Lung (tissue), 16 donors: ENCODE results near the gene ZNF593OS. TPM values are rescaled to one million over a fixed set of nuclear protein-coding genes. Genes with fewer than 3 reads are reported as not detected.

Experiments
- ATAC-seq: fragments of 200-7000 bp; cut with Tn5 transposase; one replicate; pipeline ENCODE4 v1.9.1; 2020; ENCODE audit warnings: moderate number of reproducible peaks; ENCODE audit not compliant: insufficient read depth, low FRiP score
- DNase-seq, 3 donors: peaks; one replicate each; pipeline ENCODE4 v3.0.0-alpha.2; 2013 to 2017
- H3K27ac ChIP-seq, 2 donors: one replicate each; pipeline ENCODE4 v1.5.1; 2013; ENCODE audit warnings: mild to moderate bottlenecking in 2 of 2, moderate library complexity in 2 of 2, control low read depth in 1 of 2, inconsistent platforms in 1 of 2, low read depth in 1 of 2, low read length in 1 of 2
- H3K27me3 ChIP-seq, 3 donors: one replicate each; pipeline ENCODE4 v1.5.1; 2013; ENCODE audit warnings: low read length in 2 of 3; ENCODE audit not compliant: control insufficient read depth in 3 of 3, insufficient read depth in 3 of 3
- H3K36me3 ChIP-seq, 4 donors: one replicate each; pipeline ENCODE4 v1.5.1; 2013; ENCODE audit warnings: low read length in 4 of 4, mild to moderate bottlenecking in 1 of 4, moderate library complexity in 1 of 4; ENCODE audit not compliant: control insufficient read depth in 4 of 4, insufficient read depth in 4 of 4
- H3K4me1 ChIP-seq, 5 donors: one replicate each; pipeline ENCODE4 v1.5.1; 2013; ENCODE audit warnings: low read length in 5 of 5, mild to moderate bottlenecking in 2 of 5, moderate library complexity in 1 of 5; ENCODE audit not compliant: control insufficient read depth in 5 of 5, insufficient read depth in 5 of 5
- H3K4me3 ChIP-seq: one replicate; pipeline ENCODE4 v1.5.1; 2013; ENCODE audit warnings: mild to moderate bottlenecking, control low read depth, moderate library complexity
- H3K9ac ChIP-seq, 2 donors: one replicate each; pipeline ENCODE4 v1.5.1; 2013; ENCODE audit warnings: low read length in 2 of 2, control low read depth in 1 of 2; ENCODE audit not compliant: insufficient read depth in 1 of 2
- H3K9me3 ChIP-seq, 4 donors: one replicate each; pipeline ENCODE4 v1.5.1; 2013; ENCODE audit warnings: low read length in 3 of 4, mild to moderate bottlenecking in 1 of 4, moderate library complexity in 1 of 4; ENCODE audit not compliant: control insufficient read depth in 4 of 4, insufficient read depth in 3 of 4
- WGBS, 2 donors: extraction: QIAGEN DNeasy Blood & Tissue Kit; methylation state at CpG; one replicate each; pipeline ENCODE4 v1.1.7; 2013; 5-methylcytosine and 5-hydroxymethylcytosine counted together
- long read RNA-seq, 5 donors: transcript quantifications; one replicate each; lab custom pipeline, GENCODE V29; 2026
- polyA plus RNA-seq, 2 donors: library from polyadenylated mRNA; stranded (reverse); fragments of 200-250 nt; gene quantifications; one replicate each; pipeline ENCODE4 v1.2.1, GENCODE V29; 2013
- total RNA-seq, 2 donors: library from RNA; depleted of rRNA in 1 of 2; stranded (reverse); fragments of >200 nt in 1 of 2; gene quantifications; one replicate each; pipeline ENCODE4 v1.2.1, GENCODE V29; 2014 to 2021
- TF ChIP-seq, protein P1 (sequence below): IDR thresholded peaks from 2 replicates; pipeline ENCODE4 v1.5.1; 2012; ENCODE audit warnings: mild to moderate bottlenecking; ENCODE audit errors: control extremely low read depth, extremely low read depth
- donor health status: control.
- donor health status: control.
- donor health status: Bipolar disorder and iron deficiency.
- donor health status: healthy.
- donor health status: DM: yes; HTN: yes; CAD: no.

ZNF593OS gene
- total RNA-seq (not detected), polyA plus RNA-seq (under 1 TPM; 0.29 to 0.65 TPM)
- long read RNA-seq, donor 1 = 0 reads
- long read RNA-seq, donor 2 = 0 reads
- long read RNA-seq, donor 3 = 0 reads
- long read RNA-seq, donor 4 = 0 reads
- long read RNA-seq, donor 5, partial matches to known transcripts = 74 of 74 reads
- long read RNA-seq, donor 5, other reads (novel, unspliced or antisense) = 0 of 74 reads

DNA sequence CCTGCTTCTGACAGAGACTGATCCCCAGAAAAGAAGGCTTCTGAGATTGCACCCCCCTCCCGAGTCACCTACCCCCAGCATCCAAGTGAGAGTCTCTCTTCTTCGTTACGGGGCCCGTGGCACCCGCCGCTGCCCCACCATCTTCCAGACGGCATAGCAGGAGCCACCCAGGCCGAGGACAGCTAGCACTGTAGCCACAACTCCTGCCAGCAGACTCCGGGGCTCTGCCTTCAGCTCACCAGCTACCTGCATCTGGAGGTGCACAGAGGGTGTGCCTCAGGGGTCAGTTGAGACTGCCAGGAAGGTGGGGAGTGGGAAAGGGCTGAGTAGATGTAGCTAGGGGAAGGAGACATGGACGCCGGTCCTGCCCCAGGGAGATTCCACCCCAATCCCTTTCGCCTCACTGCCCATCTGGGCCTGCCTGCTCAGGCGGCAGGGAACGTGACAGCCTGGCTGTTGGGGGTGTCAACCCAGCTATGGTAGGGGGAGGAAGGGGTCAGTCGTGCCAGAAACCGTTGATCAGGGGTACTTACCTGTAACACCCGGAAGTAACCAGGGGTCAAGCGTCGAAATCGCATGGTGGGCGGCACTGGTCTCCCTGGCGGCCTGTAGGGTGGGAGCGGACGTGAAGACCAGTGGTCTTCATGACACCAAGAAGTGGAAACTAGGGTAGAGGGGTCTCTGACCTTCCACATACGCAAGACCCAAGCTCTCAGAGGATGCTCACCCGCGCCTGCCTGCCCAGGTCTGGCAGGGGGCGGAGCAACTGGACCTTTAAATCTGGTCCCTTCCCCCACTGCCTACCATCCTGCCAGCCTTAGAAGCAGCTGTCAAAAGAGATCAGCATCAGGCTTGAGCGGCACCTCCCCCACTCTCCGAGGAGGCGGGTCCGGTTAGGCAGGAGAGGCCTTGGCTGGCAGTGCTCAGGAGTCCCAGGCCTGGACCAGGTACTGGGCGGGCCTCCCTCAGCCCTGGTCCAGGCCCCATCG, at the start of gene ZNF593OS:
Gene ZNF593OS (minus strand): TSS at position 749 of the 989 bp plus-strand sequence. CDS start 171 bp downstream, at position 578.
- no peak for ATAC-seq
- Histone ChIP-seq H3K27ac (no peak within 1 kb of the TSS), H3K4me3 (peak within 1 kb of the TSS; percentile 76), H3K27me3 (no peaks in the 10 kb centered on the region), H3K36me3 (peaks cover 0 to 3% (median 0%) of the 10 kb centered on the region in 4 donors), H3K4me1 (peaks cover 0 to 7% (median 0%) of the 10 kb centered on the region in 5 donors), H3K9me3 (no peaks in the 10 kb centered on the region), H3K9ac (no peak within 1 kb of the TSS)
- 95 to 96% methylated on average over 34 of the region's 34 CpGs for WGBS, 2 donors
- TF ChIP-seq, protein P1, sequence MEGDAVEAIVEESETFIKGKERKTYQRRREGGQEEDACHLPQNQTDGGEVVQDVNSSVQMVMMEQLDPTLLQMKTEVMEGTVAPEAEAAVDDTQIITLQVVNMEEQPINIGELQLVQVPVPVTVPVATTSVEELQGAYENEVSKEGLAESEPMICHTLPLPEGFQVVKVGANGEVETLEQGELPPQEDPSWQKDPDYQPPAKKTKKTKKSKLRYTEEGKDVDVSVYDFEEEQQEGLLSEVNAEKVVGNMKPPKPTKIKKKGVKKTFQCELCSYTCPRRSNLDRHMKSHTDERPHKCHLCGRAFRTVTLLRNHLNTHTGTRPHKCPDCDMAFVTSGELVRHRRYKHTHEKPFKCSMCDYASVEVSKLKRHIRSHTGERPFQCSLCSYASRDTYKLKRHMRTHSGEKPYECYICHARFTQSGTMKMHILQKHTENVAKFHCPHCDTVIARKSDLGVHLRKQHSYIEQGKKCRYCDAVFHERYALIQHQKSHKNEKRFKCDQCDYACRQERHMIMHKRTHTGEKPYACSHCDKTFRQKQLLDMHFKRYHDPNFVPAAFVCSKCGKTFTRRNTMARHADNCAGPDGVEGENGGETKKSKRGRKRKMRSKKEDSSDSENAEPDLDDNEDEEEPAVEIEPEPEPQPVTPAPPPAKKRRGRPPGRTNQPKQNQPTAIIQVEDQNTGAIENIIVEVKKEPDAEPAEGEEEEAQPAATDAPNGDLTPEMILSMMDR = no peak
- no peak for DNase-seq

DNA sequence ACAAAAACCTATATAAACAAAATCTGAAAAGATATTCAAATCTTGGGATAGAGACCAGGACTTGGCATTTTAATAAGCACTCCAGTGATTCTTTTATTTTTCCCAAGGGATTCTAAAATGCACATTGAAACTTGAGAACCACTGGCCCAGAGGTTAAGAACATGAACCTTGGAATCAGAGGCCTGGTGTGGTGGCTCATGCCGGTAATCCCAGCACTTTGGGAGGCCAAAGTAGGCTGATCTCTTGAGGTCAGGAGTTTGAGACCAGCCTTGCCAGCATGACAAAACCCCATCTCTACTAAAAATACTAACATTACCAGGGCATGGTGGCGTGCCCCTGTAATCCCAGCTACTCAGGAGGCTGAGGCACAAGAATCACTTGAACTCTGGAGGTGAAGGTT, 49.5 kb upstream of the ZNF593OS start:
- Histone ChIP-seq H3K27ac (no peak overlapping the region), H3K9me3 (no peaks in the 10 kb centered on the region), H3K4me3 (no peak overlapping the region), H3K36me3 (no peaks in the 10 kb centered on the region), H3K9ac (no peak overlapping the region), H3K4me1 (peaks cover 0 to 8% (median 2%) of the 10 kb centered on the region in 5 donors), H3K27me3 (peaks cover 0 to 11% (median 8%) of the 10 kb centered on the region in 3 donors)
- TF ChIP-seq, protein P1 = no peak
- ATAC-seq = no peak
- WGBS, 2 donors = 92 to 100% methylated on average over 2 of the region's 2 CpGs
- no peak for DNase-seq

DNA sequence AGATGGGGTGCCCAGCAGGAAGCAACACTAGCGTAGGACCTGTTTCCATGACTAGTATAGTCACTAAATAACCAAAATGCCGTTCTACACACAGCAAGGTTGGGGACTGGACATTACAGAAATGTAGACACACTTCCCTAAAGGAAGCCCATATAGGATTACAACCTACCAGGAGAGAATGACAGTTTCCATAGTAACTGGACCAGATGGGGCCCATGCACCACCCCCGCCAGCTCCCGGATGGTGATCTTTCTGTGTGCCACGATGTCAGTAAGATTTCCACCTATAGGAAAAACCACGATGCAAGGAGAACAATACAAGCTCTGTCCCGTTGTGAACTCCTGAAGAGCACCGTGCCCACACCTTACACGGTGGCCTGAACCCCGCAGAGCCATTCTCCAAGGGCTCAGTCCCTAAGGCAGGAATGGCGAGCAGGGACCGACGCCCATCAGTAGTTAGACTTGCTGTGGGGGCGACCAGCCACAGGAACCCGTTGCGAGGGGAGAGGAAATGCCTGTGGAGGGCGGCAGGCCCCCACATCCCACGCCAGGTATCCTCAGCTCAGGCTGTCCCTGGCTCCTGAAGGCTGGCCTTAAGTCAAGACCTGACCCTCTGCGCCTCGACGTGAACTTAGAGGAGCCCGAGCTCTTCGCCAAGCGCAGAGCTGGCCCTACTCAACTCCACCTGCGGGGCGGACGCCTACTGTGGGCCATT, 48.7 kb upstream of the ZNF593OS start:
- H3K36me3 ChIP-seq = no peaks in the 10 kb centered on the region
- H3K4me3 ChIP-seq = no peak overlapping the region
- H3K27me3 ChIP-seq = peaks cover 0 to 6% (median 2%) of the 10 kb centered on the region in 3 donors
- TF ChIP-seq, protein P1 = no peak
- H3K9ac ChIP-seq = no peak overlapping the region
- peaks cover 0 to 3% (median 0%) of the 10 kb centered on the region in 5 donors for H3K4me1 ChIP-seq
- ATAC-seq = no peak
- DNase-seq = no peak
- H3K9me3 ChIP-seq = no peaks in the 10 kb centered on the region
- 60 to 66% methylated on average over 27 of the region's 27 CpGs for WGBS, 2 donors
- H3K27ac ChIP-seq = no peak overlapping the region
